Fibroblast of skin of right biceps (primary cell): Measurements from ENCODE around the gene HS6ST3.
A peak's percentile ranks its signal among the peaks of the same experiment; 100 is the strongest.

Source experiments
- DNase-seq: peaks from one replicate; pipeline ENCODE4 v3.0.0-alpha.2; 2013

HS6ST3 gene

GRCh38 chr13:96553796-96554195 lies 463.9 kb downstream of the HS6ST3 start:
- DNase-seq = no peak

GRCh38 chr13:96573563-96573962 lies 483.7 kb downstream of the HS6ST3 start:
- DNase-seq = no peak

- peak; percentile 0 for DNase-seq
These were observed 485.8 kb downstream of the HS6ST3 start for GRCh38 chr13:96575423-96576320.

- DNase-seq = no peak
These were observed 491.8 kb downstream of the HS6ST3 start for GRCh38 chr13:96581741-96582140.

- DNase-seq = no peak
These were observed 525.3 kb downstream of the HS6ST3 start for GRCh38 chr13:96615252-96615651.

GRCh38 chr13:96617528-96617927 lies 527.6 kb downstream of the HS6ST3 start:
- DNase-seq = no peak

- no peak for DNase-seq
These were observed 531.8 kb downstream of the HS6ST3 start for GRCh38 chr13:96621634-96622183.

- DNase-seq = no peak
These were observed 539.4 kb downstream of the HS6ST3 start for GRCh38 chr13:96629331-96629730.

- DNase-seq = no peak
These were observed 542.8 kb downstream of the HS6ST3 start for GRCh38 chr13:96632536-96633320.

- DNase-seq = no peak
These were observed 546.2 kb downstream of the HS6ST3 start for GRCh38 chr13:96636001-96636709.

- DNase-seq = no peak
These were observed 547.1 kb downstream of the HS6ST3 start for GRCh38 chr13:96637039-96637438.

GRCh38 chr13:96646101-96646500 lies 556.2 kb downstream of the HS6ST3 start:
- no peak for DNase-seq

- no peak for DNase-seq
These were observed 556.8 kb downstream of the HS6ST3 start for GRCh38 chr13:96646515-96647211.

GRCh38 chr13:96650301-96650886 lies 560.5 kb downstream of the HS6ST3 start:
- peak; percentile 89 for DNase-seq

- no peak for DNase-seq
These were observed 561.7 kb downstream of the HS6ST3 start for GRCh38 chr13:96651598-96651997.

GRCh38 chr13:96652506-96652905 lies 562.6 kb downstream of the HS6ST3 start:
- no peak for DNase-seq

- no peak for DNase-seq
These were observed 571.7 kb downstream of the HS6ST3 start for GRCh38 chr13:96661612-96662011.

GRCh38 chr13:96662036-96662435 lies 572.1 kb downstream of the HS6ST3 start:
- no peak for DNase-seq

GRCh38 chr13:96667294-96668018 lies 577.5 kb downstream of the HS6ST3 start:
- DNase-seq = no peak

- peak; percentile 34 for DNase-seq
These were observed 581.2 kb downstream of the HS6ST3 start for GRCh38 chr13:96671073-96671472.

- no peak for DNase-seq
These were observed 582.1 kb downstream of the HS6ST3 start for GRCh38 chr13:96672016-96672415.
